IMR-90 (cell line): ENCODE measurements around the gene CEBPG. TPM values are rescaled to one million over a fixed set of nuclear protein-coding genes. Genes with fewer than 3 reads are reported as not detected.

ENCODE experiments used
- ATAC-seq: fragments of 200-7000 bp; cut with Tn5 transposase; 2 replicates; pipeline ENCODE4 v1.9.1; 2020; ENCODE audit warnings: low read depth, mild to moderate bottlenecking, moderate library complexity
- BruUV-seq: library from RNA; stranded (reverse); fragments of 400-500 nt; replicated peaks from 2 replicates; lab custom pipeline; 2021; lab: Mats Ljungman, UMichigan
- CTCF ChIA-PET: fragments of 300-600 bp; formaldehyde crosslinking; extraction: SDS; loops from one replicate; lab custom pipeline; 2021; ENCODE audit warnings: antibody characterized with exemption; lab: Yijun Ruan, JAX
- POLR2A ChIA-PET: fragments of 300-600 bp; sonication (Branson Sonifier 250); formaldehyde crosslinking; loops from one replicate; lab custom pipeline; 2022; ENCODE audit warnings: antibody characterized with exemption; ENCODE audit not compliant: unreplicated experiment; lab: Charles Lee
- DNase-seq: peaks from one replicate; pipeline ENCODE4 v3.0.0; 2013
- H2AFZ ChIP-seq: replicated peaks from 2 replicates; pipeline ENCODE3; 2013; ENCODE audit warnings: low read length, mild to moderate bottlenecking; ENCODE audit not compliant: poor library complexity
- H2AK5ac ChIP-seq: 2 replicates; pipeline ENCODE4 v1.6.1; 2013; ENCODE audit warnings: low read depth, low read length, inconsistent platforms
- H2AK9ac ChIP-seq: replicated peaks from 2 replicates; pipeline ENCODE3; 2013; ENCODE audit warnings: mild to moderate bottlenecking, low read depth, low read length, moderate library complexity; ENCODE audit not compliant: poor library complexity
- H2BK120ac ChIP-seq: 2 replicates; pipeline ENCODE4 v1.6.1; 2013; ENCODE audit warnings: low read depth, low read length, inconsistent platforms
- H2BK15ac ChIP-seq: 3 replicates; pipeline ENCODE4 v1.6.1; 2013; ENCODE audit warnings: low read depth, low read length, inconsistent platforms
- H2BK20ac ChIP-seq: 2 replicates; pipeline ENCODE4 v1.6.1; 2013; ENCODE audit warnings: low read depth, mild to moderate bottlenecking, inconsistent platforms, low read length, moderate library complexity
- H2BK5ac ChIP-seq: 2 replicates; pipeline ENCODE4 v1.6.1; 2013; ENCODE audit warnings: mild to moderate bottlenecking, low read depth, low read length, inconsistent platforms; ENCODE audit not compliant: poor library complexity, severe bottlenecking
- H3K14ac ChIP-seq: replicated peaks from 2 replicates; pipeline ENCODE4 v1.6.1; 2013; ENCODE audit warnings: low read depth, low read length, inconsistent platforms
- H3K18ac ChIP-seq: 2 replicates; pipeline ENCODE4 v1.6.1; 2013; ENCODE audit warnings: low read depth, low read length, control low read depth
- H3K23ac ChIP-seq: 2 replicates; pipeline ENCODE4 v1.6.1; 2013; ENCODE audit warnings: low read depth, low read length, inconsistent platforms
- H3K27ac ChIP-seq: 2 replicates; pipeline ENCODE4 v1.5.1; 2013; ENCODE audit warnings: mild to moderate bottlenecking, control low read depth, low read length; ENCODE audit not compliant: insufficient read depth
- H3K27me3 ChIP-seq: 2 replicates; pipeline ENCODE4 v1.6.1; 2013; ENCODE audit warnings: low read length; ENCODE audit not compliant: control insufficient read depth, insufficient read depth
- H3K36me3 ChIP-seq: 2 replicates; pipeline ENCODE4 v1.6.1; 2013; ENCODE audit warnings: low read length, mixed read lengths; ENCODE audit not compliant: control insufficient read depth, insufficient read depth
- H3K4ac ChIP-seq: 2 replicates; pipeline ENCODE4 v1.6.1; 2013; ENCODE audit warnings: low read depth, low read length, inconsistent platforms
- H3K4me1 ChIP-seq: 2 replicates; pipeline ENCODE4 v1.6.1; 2013; ENCODE audit warnings: low read length, mixed read lengths; ENCODE audit not compliant: control insufficient read depth, insufficient read depth
- H3K4me2 ChIP-seq: 2 replicates; pipeline ENCODE4 v1.6.1; 2013; ENCODE audit warnings: low read depth, mild to moderate bottlenecking, control low read depth, low read length, moderate library complexity
- H3K4me3 ChIP-seq: 2 replicates; pipeline ENCODE4 v1.5.1; 2013; ENCODE audit warnings: low read depth, mild to moderate bottlenecking, control low read depth, low read length, moderate library complexity; ENCODE audit not compliant: insufficient read depth
- H3K56ac ChIP-seq: 2 replicates; pipeline ENCODE4 v1.6.1; 2013; ENCODE audit warnings: low read length, inconsistent platforms; ENCODE audit not compliant: insufficient read depth; ENCODE audit errors: extremely low read depth
- H3K79me1 ChIP-seq, 2 experiments: 2 replicates each; pipeline ENCODE4 v1.6.1; 2013; ENCODE audit warnings: low read length in 2 of 2, inconsistent platforms in 1 of 2, low read depth in 1 of 2
- H3K9ac ChIP-seq: 2 replicates; pipeline ENCODE4 v1.6.1; 2013; ENCODE audit warnings: low read depth, low read length, control low read depth
- H3K9me1 ChIP-seq: 2 replicates; pipeline ENCODE4 v1.6.1; 2013; ENCODE audit warnings: low read length, inconsistent platforms; ENCODE audit not compliant: insufficient read depth
- H3K9me3 ChIP-seq: 2 replicates; pipeline ENCODE4 v1.6.1; 2013; ENCODE audit warnings: low read length; ENCODE audit not compliant: control insufficient read depth, insufficient read depth
- H4K20me1 ChIP-seq: 2 replicates; pipeline ENCODE4 v1.6.1; 2013; ENCODE audit warnings: low read length, inconsistent platforms; ENCODE audit not compliant: insufficient read depth
- H4K5ac ChIP-seq: 2 replicates; pipeline ENCODE4 v1.6.1; 2013; ENCODE audit warnings: mild to moderate bottlenecking, low read depth, low read length, control low read depth
- H4K8ac ChIP-seq, 2 experiments: 2 replicates each; pipeline ENCODE4 v1.6.1; 2013; ENCODE audit warnings: low read depth in 2 of 2, low read length in 2 of 2, control low read depth in 1 of 2, inconsistent platforms in 1 of 2
- H4K91ac ChIP-seq: 2 replicates; pipeline ENCODE4 v1.6.1; 2013; ENCODE audit warnings: low read depth, low read length, inconsistent platforms; ENCODE audit not compliant: insufficient read depth
- BHLHE40 ChIP-seq: fragments of 150-350 bp; IDR thresholded peaks from 2 replicates; pipeline ENCODE4 v1.6.1; 2016; ENCODE audit warnings: mild to moderate bottlenecking, low read depth, low read length
- CEBPB ChIP-seq: IDR thresholded peaks from 2 replicates; pipeline ENCODE4 v1.6.1; 2012; ENCODE audit warnings: low read depth, low read length, improper control_type of control experiment
- CHD1 ChIP-seq: IDR thresholded peaks from 2 replicates; pipeline ENCODE4 v1.6.1; 2012; ENCODE audit warnings: low read depth, low read length, improper control_type of control experiment
- CTCF ChIP-seq: conservative IDR thresholded peaks from 2 replicates; pipeline ENCODE4 v1.5.1; 2012; ENCODE audit warnings: mild to moderate bottlenecking, low read depth, low read length, improper control_type of control experiment
- FOS ChIP-seq: fragments of 150-350 bp; IDR thresholded peaks from 2 replicates; pipeline ENCODE4 v1.6.1; 2016; ENCODE audit warnings: low read depth, low read length
- MAFK ChIP-seq: IDR thresholded peaks from 2 replicates; pipeline ENCODE4 v1.6.1; 2012; ENCODE audit warnings: low read depth, low read length, improper control_type of control experiment
- MAZ ChIP-seq: IDR thresholded peaks from 2 replicates; pipeline ENCODE4 v1.6.1; 2012; ENCODE audit warnings: low read depth, mild to moderate bottlenecking, low read length, improper control_type of control experiment, moderate library complexity, borderline replicate concordance
- MXI1 ChIP-seq: IDR thresholded peaks from 2 replicates; pipeline ENCODE4 v1.6.1; 2012; ENCODE audit warnings: low read depth, mild to moderate bottlenecking, low read length, moderate library complexity, borderline replicate concordance
- NFE2L2 ChIP-seq: fragments of 150-350 bp; IDR thresholded peaks from 2 replicates; pipeline ENCODE4 v1.6.1; 2016; ENCODE audit warnings: low read depth, mild to moderate bottlenecking, low read length
- POLR2A ChIP-seq: IDR thresholded peaks from 2 replicates; pipeline ENCODE4 v1.6.1; 2012; ENCODE audit warnings: mild to moderate bottlenecking, low read depth, low read length
- RAD21 ChIP-seq: IDR thresholded peaks from 2 replicates; pipeline ENCODE4 v1.6.1; 2012; ENCODE audit warnings: low read length, improper control_type of control experiment
- RCOR1 ChIP-seq: IDR thresholded peaks from 2 replicates; pipeline ENCODE4 v1.6.1; 2012; ENCODE audit warnings: mild to moderate bottlenecking, low read length, improper control_type of control experiment; ENCODE audit not compliant: insufficient replicate concordance
- RFX5 ChIP-seq: IDR thresholded peaks from 2 replicates; pipeline ENCODE4 v1.8.0; 2012; ENCODE audit warnings: low read depth, mild to moderate bottlenecking, low read length, moderate library complexity
- SMC3 ChIP-seq: fragments of 150-350 bp; IDR thresholded peaks from 2 replicates; pipeline ENCODE4 v1.6.1; 2016; ENCODE audit warnings: low read depth, mild to moderate bottlenecking, antibody characterized with exemption, low read length, moderate library complexity
- USF2 ChIP-seq: fragments of 150-350 bp; IDR thresholded peaks from 2 replicates; pipeline ENCODE4 v1.6.1; 2017; ENCODE audit warnings: mild to moderate bottlenecking, antibody characterized with exemption, low read length, low read depth
- WGBS, 2 experiments: methylation state at CpG; one replicate each; pipeline versions ENCODE4 v1.1.5 to v1.1.7; 2013; ENCODE audit warnings: missing lambda C conversion rate in 2 of 2; ENCODE audit not compliant: insufficient read length in 1 of 2; ENCODE audit errors: extremely low coverage in 2 of 2; 5-methylcytosine and 5-hydroxymethylcytosine counted together
- dilution Hi-C: fragments of 300-500 bp; cut with HindIII; formaldehyde crosslinking; loops from one replicate; pipeline ENCODE4 v1.14.3; 2018; ENCODE audit warnings: low sequenced_read_pairs; ENCODE audit not compliant: unreplicated experiment
- in situ Hi-C: fragments of 300-500 bp; cut with MboI; formaldehyde crosslinking; loops from 3 replicates; pipeline ENCODE4 v1.14.3; 2019; ENCODE audit warnings: low sequenced_read_pairs, inconsistent platforms, mixed read lengths
- intact Hi-C: fragments of 100-400 bp; cut with micrococcal nuclease; formaldehyde crosslinking; loops from 2 replicates; pipeline ENCODE4 v1.10.0; 2022
- polyA plus RNA-seq, 3 experiments: library from polyadenylated mRNA; depleted of rRNA; stranded (reverse); fragments of >200 nt; gene quantifications; 2 replicates each; pipeline ENCODE4 v1.2.3, GENCODE V29; 2012; ENCODE audit warnings: low replicate concordance in 1 of 3
- total RNA-seq: library from RNA; depleted of rRNA; stranded (reverse); fragments of >200 nt; gene quantifications from 2 replicates; pipeline ENCODE4 v1.2.3, GENCODE V29; 2012
- TF ChIP-seq, protein P1 (sequence below): fragments of 150-350 bp; IDR thresholded peaks from 2 replicates; pipeline ENCODE4 v1.6.1; 2016; ENCODE audit warnings: low read depth, mild to moderate bottlenecking, low read length, moderate library complexity, borderline replicate concordance

The CEBPG gene
- total and polyA plus RNA-seq, 2 of the 4 experiments (the other 2 are of a cell fraction), result 9.2 to 14.3 TPM

DNA sequence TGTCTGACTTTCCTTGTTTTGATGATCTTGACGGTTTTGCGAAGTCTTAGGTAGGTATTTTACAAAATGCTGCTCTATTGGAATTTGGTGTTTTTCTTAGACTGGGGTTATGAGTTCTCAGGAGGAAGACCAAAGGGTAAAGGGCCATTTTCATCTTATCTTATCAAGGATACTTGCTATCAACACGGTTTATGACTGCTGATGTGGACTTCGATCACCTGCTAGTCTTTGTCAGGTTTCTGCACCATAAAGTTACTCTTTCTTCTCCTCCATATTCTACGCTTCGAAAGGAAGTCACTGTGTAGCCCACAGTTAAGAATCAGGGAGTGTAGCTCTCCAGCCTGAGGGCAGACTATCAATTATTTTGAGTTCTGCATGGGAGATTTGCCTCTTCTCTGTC is 7.4 kb upstream of the CEBPG start:
- H3K27ac ChIP-seq, result no peak overlapping the region
- no peaks in the 10 kb centered on the region for H3K79me1 ChIP-seq
- dilution Hi-C loops, result no loop called here
- H2BK20ac ChIP-seq, result no peak overlapping the region
- H3K4me2 ChIP-seq, result no peak overlapping the region
- H3K4me1 ChIP-seq, result no peaks in the 10 kb centered on the region
- TF ChIP-seq MXI1 (no peak), POLR2A (no peak), MAZ (no peak), MAFK (no peak), RCOR1 (no peak), CTCF (no peak), RFX5 (no peak), BHLHE40 (no peak), CHD1 (no peak), FOS (no peak), RAD21 (no peak), USF2 (no peak), SMC3 (no peak), CEBPB (no peak), NFE2L2 (no peak)
- TF ChIP-seq, protein P1, sequence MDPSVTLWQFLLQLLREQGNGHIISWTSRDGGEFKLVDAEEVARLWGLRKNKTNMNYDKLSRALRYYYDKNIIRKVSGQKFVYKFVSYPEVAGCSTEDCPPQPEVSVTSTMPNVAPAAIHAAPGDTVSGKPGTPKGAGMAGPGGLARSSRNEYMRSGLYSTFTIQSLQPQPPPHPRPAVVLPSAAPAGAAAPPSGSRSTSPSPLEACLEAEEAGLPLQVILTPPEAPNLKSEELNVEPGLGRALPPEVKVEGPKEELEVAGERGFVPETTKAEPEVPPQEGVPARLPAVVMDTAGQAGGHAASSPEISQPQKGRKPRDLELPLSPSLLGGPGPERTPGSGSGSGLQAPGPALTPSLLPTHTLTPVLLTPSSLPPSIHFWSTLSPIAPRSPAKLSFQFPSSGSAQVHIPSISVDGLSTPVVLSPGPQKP, result no peak
- no CpG with 5 or more reads among the region's 6 CpGs for WGBS, 2 experiments
- POLR2A ChIA-PET, result no interaction called here
- intact Hi-C loops, result no loop called here
- in situ Hi-C loops, result no loop called here
- H4K20me1 ChIP-seq, result no peaks in the 10 kb centered on the region
- CTCF ChIA-PET, result no interaction called here
- no peak for DNase-seq
- H3K56ac ChIP-seq, result no peak overlapping the region
- no peak overlapping the region for H4K91ac ChIP-seq
- H4K5ac ChIP-seq, result no peak overlapping the region
- H3K4me3 ChIP-seq, result no peak overlapping the region
- BruUV-seq, result no TSS peak
- no peak overlapping the region for H3K4ac ChIP-seq
- no peaks in the 10 kb centered on the region for H3K9me3 ChIP-seq
- H2AFZ ChIP-seq, result no peak overlapping the region
- no peak overlapping the region for H2BK15ac ChIP-seq
- H2BK120ac ChIP-seq, result no peak overlapping the region
- no peaks in the 10 kb centered on the region for H3K9me1 ChIP-seq
- no peak overlapping the region for H3K14ac ChIP-seq
- H2AK5ac ChIP-seq, result no peak overlapping the region
- H3K23ac ChIP-seq, result no peak overlapping the region
- no peak overlapping the region for H2BK5ac ChIP-seq
- ATAC-seq, result no peak
- H3K9ac ChIP-seq, result no peak overlapping the region
- H3K18ac ChIP-seq, result no peak overlapping the region
- H4K8ac ChIP-seq, result no peak overlapping the region
- no peak overlapping the region for H2AK9ac ChIP-seq
- no peaks in the 10 kb centered on the region for H3K36me3 ChIP-seq
- peaks cover 45% of the 10 kb centered on the region for H3K27me3 ChIP-seq
